ENCODE measurements around the gene ANKRD44. TPM values are rescaled to one million over a fixed set of nuclear protein-coding genes. Genes with fewer than 3 reads are reported as not detected.
A peak's percentile ranks its signal among the peaks of the same experiment; 100 is the strongest.

The ANKRD44 gene
- total RNA-seq, 1 donor from 2014 or later: 3.4 TPM

- H3K27me3 ChIP-seq: no peaks in the 10 kb centered on the region
- no peak overlapping the region for H3K9ac ChIP-seq
- peaks cover 7% of the 10 kb centered on the region for H3F3A ChIP-seq (ENCODE audit: low read depth)
- H3K4me1 ChIP-seq: peaks cover 14% of the 10 kb centered on the region
- H3K27ac ChIP-seq: no peak overlapping the region
- no peak overlapping the region for H3K4me3 ChIP-seq
- H3K36me3 ChIP-seq: no peaks in the 10 kb centered on the region
- Mint-ChIP-seq H3K9me3 (no peaks in the 10 kb centered on the region), H3K27me3 (ENCODE audit: insufficient read depth, low read depth) (peaks cover 3% of the 10 kb centered on the region), H3K4me1 (peaks cover 43% of the 10 kb centered on the region), H3K27ac (peak overlapping the region; percentile 17), H3K36me3 (no peaks in the 10 kb centered on the region), H3K4me3 (peak overlapping the region; percentile 8)
- peak overlapping the region; percentile 46 for H2AFZ ChIP-seq (replicated peaks)
- no peaks in the 10 kb centered on the region for H3K9me3 ChIP-seq (ENCODE audit: low read depth)
- no peak overlapping the region for H3K4me2 ChIP-seq
- no peaks in the 10 kb centered on the region for H3K79me2 ChIP-seq (ENCODE audit: low read depth)
- no peaks in the 10 kb centered on the region for H4K20me1 ChIP-seq (ENCODE audit: low read depth)
- no peak for DNase-seq (ENCODE audit: low spot score)
- TF ChIP-seq EZH2 (IDR thresholded peaks at IDR 0.05) (no peak), CTCF (IDR thresholded peaks at IDR 0.05) (no peak), EZH2phosphoT487 (IDR thresholded peaks at IDR 0.05) (no peak)
These were observed 302.6 kb downstream of the ANKRD44 start for GRCh38 chr2:197007716-197008628.

DNA sequence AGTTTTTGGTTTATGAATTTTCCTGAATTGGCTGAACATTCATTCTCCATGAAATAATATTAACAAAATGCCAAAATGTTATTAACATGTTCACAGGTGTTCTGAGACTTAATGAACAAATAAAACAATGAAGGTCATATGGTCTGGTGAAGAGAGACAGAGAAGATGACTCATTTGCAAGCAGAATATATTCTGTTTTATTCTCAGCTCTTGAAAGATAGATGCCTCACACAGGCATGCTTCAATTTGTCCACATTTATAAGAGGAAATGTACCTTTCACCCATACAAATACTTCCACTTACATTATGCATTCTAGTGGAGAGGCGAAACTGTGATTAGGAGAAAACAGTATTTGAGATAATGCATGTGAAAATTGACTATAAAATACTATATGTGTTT lies 308.7 kb downstream of the ANKRD44 start:
- Mint-ChIP-seq H3K27me3 (ENCODE audit: insufficient read depth, low read depth) (peaks cover 2% of the 10 kb centered on the region), H3K27ac (no peak overlapping the region), H3K4me3 (no peak overlapping the region), H3K36me3 (no peaks in the 10 kb centered on the region), H3K9me3 (no peaks in the 10 kb centered on the region), H3K4me1 (peaks cover 4% of the 10 kb centered on the region)
- Histone ChIP-seq H3K4me1 (peaks cover 9% of the 10 kb centered on the region), H3K79me2 (ENCODE audit: low read depth) (no peaks in the 10 kb centered on the region), H3K4me2 (no peak overlapping the region), H3K36me3 (no peaks in the 10 kb centered on the region), H4K20me1 (ENCODE audit: low read depth) (no peaks in the 10 kb centered on the region), H3K4me3 (no peak overlapping the region), H2AFZ (replicated peaks) (no peak overlapping the region), H3K9me3 (ENCODE audit: low read depth) (no peaks in the 10 kb centered on the region), H3K9ac (no peak overlapping the region), H3K27me3 (no peaks in the 10 kb centered on the region), H3F3A (ENCODE audit: low read depth) (peaks cover 3% of the 10 kb centered on the region), H3K27ac (no peak overlapping the region)
- no peak for DNase-seq (ENCODE audit: low spot score)
- no peak for TF ChIP-seq EZH2phosphoT487 (IDR thresholded peaks at IDR 0.05)
- TF ChIP-seq CTCF (IDR thresholded peaks at IDR 0.05): no peak
- no peak for TF ChIP-seq EZH2 (IDR thresholded peaks at IDR 0.05)

GRCh38 chr2:196995757-196996314 lies 314.7 kb downstream of the ANKRD44 start:
- Mint-ChIP-seq H3K36me3 (no peaks in the 10 kb centered on the region), H3K4me3 (no peak overlapping the region), H3K9me3 (no peaks in the 10 kb centered on the region), H3K27ac (no peak overlapping the region), H3K27me3 (ENCODE audit: insufficient read depth, low read depth) (peaks cover 5% of the 10 kb centered on the region), H3K4me1 (peaks cover 18% of the 10 kb centered on the region)
- Histone ChIP-seq H3K9ac (no peak overlapping the region), H3K4me3 (no peak overlapping the region), H3K27me3 (no peaks in the 10 kb centered on the region), H3K9me3 (ENCODE audit: low read depth) (no peaks in the 10 kb centered on the region), H3K4me2 (no peak overlapping the region), H3K4me1 (peaks cover 26% of the 10 kb centered on the region), H3K27ac (no peak overlapping the region), H2AFZ (replicated peaks) (no peak overlapping the region), H3K36me3 (no peaks in the 10 kb centered on the region), H3F3A (ENCODE audit: low read depth) (peaks cover 20% of the 10 kb centered on the region), H4K20me1 (ENCODE audit: low read depth) (no peaks in the 10 kb centered on the region), H3K79me2 (ENCODE audit: low read depth) (no peaks in the 10 kb centered on the region)
- no peak for TF ChIP-seq CTCF (IDR thresholded peaks at IDR 0.05)
- TF ChIP-seq EZH2phosphoT487 (IDR thresholded peaks at IDR 0.05): no peak
- TF ChIP-seq EZH2 (IDR thresholded peaks at IDR 0.05): no peak
- DNase-seq (ENCODE audit: low spot score): no peak
